GM19452 (cell line): ENCODE measurements around the gene CLCN6.
A peak's percentile ranks its signal among the peaks of the same experiment; 100 is the strongest.
"Not testable (repeated sequence)": the region's sequence is repeated elsewhere in the genome, so short reads cannot be mapped to it uniquely, and the experiment has no call there.

Source experiments
- ATAC-seq: cut with Tn5 transposase; IDR thresholded peaks from one replicate; pipeline ENCODE4 v1.9.1; 2021; ENCODE audit not compliant: unreplicated experiment

Gene CLCN6

GRCh38 chr1:11793819-11794218 is 12.2 kb upstream of the CLCN6 start:
- no peak for ATAC-seq

GRCh38 chr1:11794446-11795237 is 11.3 kb upstream of the CLCN6 start:
- no peak for ATAC-seq

- ATAC-seq = no peak
Measured at GRCh38 chr1:11795238-11795890, 10.6 kb upstream of the CLCN6 start.

GRCh38 chr1:11796036-11796828 is 9.8 kb upstream of the CLCN6 start:
- ATAC-seq = no peak

- ATAC-seq = no peak
Measured at GRCh38 chr1:11797525-11798216, 8.3 kb upstream of the CLCN6 start.

GRCh38 chr1:11799099-11799498 is 6.9 kb upstream of the CLCN6 start:
- ATAC-seq = no peak

GRCh38 chr1:11799896-11800295 is 6.1 kb upstream of the CLCN6 start:
- no peak for ATAC-seq

- no peak for ATAC-seq
Measured at GRCh38 chr1:11800391-11800755, 5.6 kb upstream of the CLCN6 start.

GRCh38 chr1:11800756-11801433 is 5.1 kb upstream of the CLCN6 start:
- no peak for ATAC-seq

- ATAC-seq = no peak
Measured at GRCh38 chr1:11802616-11802972, 3.4 kb upstream of the CLCN6 start.

- no peak for ATAC-seq
Measured at GRCh38 chr1:11802973-11803885, 2.8 kb upstream of the CLCN6 start.

GRCh38 chr1:11803924-11804665 is 1.9 kb upstream of the CLCN6 start:
- ATAC-seq = not testable (repeated sequence)

GRCh38 chr1:11804666-11805421 is 1.1 kb upstream of the CLCN6 start:
- ATAC-seq = no peak

- peak; percentile 39 for ATAC-seq
Measured at GRCh38 chr1:11806307-11806936, 431 bp downstream of the CLCN6 start.

- ATAC-seq = no peak
Measured at GRCh38 chr1:11807133-11807532, 1.1 kb downstream of the CLCN6 start.

- ATAC-seq = no peak
Measured at GRCh38 chr1:11813021-11813420, 7.0 kb downstream of the CLCN6 start.

- ATAC-seq = no peak
Measured at GRCh38 chr1:11817192-11817591, 11.2 kb downstream of the CLCN6 start.

- ATAC-seq = no peak
Measured at GRCh38 chr1:11822091-11822490, 16.1 kb downstream of the CLCN6 start.
